Mucosa of rectum (tissue), 2 donors: Measurements from ENCODE around the gene COLEC11.
"Not testable (repeated sequence)": the region's sequence is repeated elsewhere in the genome, so short reads cannot be mapped to it uniquely, and the experiment has no call there.

ENCODE experiments used
- H3K27ac ChIP-seq, 2 donors: one replicate each; pipeline ENCODE4 v1.7.0; 2013; ENCODE audit warnings: inconsistent platforms in 2 of 2, low read depth in 2 of 2, low read length in 2 of 2
- H3K27me3 ChIP-seq, 2 donors: one replicate each; pipeline ENCODE4 v1.7.0; 2013; ENCODE audit warnings: low read length in 2 of 2; ENCODE audit not compliant: control insufficient read depth in 2 of 2, insufficient read depth in 2 of 2
- H3K36me3 ChIP-seq, 2 donors: one replicate each; pipeline ENCODE4 v1.7.0; 2013; ENCODE audit warnings: low read length in 2 of 2; ENCODE audit not compliant: control insufficient read depth in 2 of 2, insufficient read depth in 2 of 2
- H3K4me1 ChIP-seq, 2 donors: one replicate each; pipeline ENCODE4 v1.7.0; 2013; ENCODE audit warnings: low read length in 2 of 2, mild to moderate bottlenecking in 1 of 2; ENCODE audit not compliant: control insufficient read depth in 2 of 2, insufficient read depth in 2 of 2
- H3K4me3 ChIP-seq, 2 donors: one replicate each; pipeline ENCODE4 v1.7.0; 2013; ENCODE audit warnings: low read length in 2 of 2
- H3K9ac ChIP-seq, 2 donors: one replicate each; pipeline ENCODE4 v1.7.0; 2013; ENCODE audit warnings: low read length in 2 of 2, low read depth in 1 of 2, mild to moderate bottlenecking in 1 of 2
- H3K9me3 ChIP-seq, 2 donors: one replicate each; pipeline ENCODE4 v1.7.0; 2013; ENCODE audit warnings: low read length in 2 of 2; ENCODE audit not compliant: control insufficient read depth in 2 of 2
- donor health status: healthy.
- donor health status: Normal muscosa, but diverticular disease.

COLEC11 gene

DNA sequence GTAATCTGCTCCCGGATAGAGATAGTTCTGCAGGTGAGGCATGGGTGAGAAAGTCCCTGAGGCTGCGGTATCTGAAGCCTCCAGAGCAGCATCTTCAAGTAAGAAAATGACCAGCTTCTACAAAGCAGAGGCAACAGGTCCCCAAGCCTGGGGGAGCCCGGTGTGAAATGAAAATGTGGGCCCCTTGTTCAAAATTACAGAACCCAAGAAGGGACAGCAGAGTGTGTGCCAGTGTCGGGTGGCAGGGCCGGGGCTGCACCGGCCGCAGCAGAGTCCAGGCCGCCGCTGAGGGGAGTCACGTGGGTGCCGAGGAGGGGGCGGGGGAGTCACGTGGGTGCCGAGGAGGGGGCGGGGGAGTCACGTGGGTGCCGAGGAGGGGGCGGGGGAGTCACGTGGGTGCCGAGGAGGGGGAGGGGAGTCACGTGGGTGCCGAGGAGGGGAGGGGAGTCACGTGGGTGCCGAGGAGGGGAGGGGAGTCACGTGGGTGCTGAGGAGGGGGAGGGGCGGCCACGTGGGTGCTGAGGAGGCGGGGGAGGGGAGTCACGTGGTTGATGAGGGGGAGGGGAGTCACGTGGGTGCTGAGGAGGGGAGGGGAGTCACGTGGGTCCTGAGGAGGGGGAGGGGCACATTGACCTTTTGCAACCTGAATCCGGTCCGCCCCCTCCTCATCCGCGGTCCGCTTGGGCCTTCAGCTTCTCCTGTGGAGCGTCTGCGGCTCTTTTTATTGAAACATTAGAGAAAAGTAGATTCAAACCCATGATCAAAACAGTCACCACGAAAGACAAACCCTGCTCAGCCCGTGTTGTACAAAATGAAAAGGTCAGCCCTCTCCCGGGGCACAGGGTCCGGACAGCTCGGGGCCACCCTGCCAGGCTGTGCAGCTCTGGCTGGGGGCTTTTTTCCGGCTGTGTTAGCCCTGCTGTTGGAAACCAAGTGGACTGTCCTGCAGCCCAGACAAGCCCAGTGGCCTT is 10.4 kb downstream of the COLEC11 start:
- Histone ChIP-seq H3K9ac (no peak overlapping the region), H3K9me3 (no peaks in the 10 kb centered on the region), H3K36me3 (no peaks in the 10 kb centered on the region), H3K27ac (no peak overlapping the region), H3K27me3 (no peaks in the 10 kb centered on the region), H3K4me3 (no peak overlapping the region), H3K4me1 (no peaks in the 10 kb centered on the region)

DNA sequence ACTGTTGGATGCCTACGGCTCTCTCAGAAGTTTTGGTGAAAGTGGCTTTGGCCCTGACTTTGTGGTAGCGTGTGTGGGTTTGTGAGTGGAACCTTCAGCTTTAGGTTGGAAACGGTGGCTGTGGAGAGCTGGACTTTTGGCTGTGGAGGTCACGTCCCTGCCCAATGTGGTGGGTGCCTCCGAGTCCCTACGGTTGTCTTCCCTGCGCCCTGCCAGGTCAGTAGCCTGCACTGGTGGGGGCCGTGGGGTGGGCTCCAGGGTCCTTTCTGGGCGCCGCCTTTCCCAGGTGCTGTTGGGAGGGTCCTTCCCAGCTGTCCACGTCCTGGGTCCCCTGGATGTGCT is 11.1 kb downstream of the COLEC11 start:
- Histone ChIP-seq H3K36me3 (no peaks in the 10 kb centered on the region), H3K27me3 (no peaks in the 10 kb centered on the region), H3K27ac (no peak overlapping the region), H3K4me3 (no peak overlapping the region), H3K9ac (no peak overlapping the region), H3K9me3 (no peaks in the 10 kb centered on the region), H3K4me1 (no peaks in the 10 kb centered on the region)

DNA sequence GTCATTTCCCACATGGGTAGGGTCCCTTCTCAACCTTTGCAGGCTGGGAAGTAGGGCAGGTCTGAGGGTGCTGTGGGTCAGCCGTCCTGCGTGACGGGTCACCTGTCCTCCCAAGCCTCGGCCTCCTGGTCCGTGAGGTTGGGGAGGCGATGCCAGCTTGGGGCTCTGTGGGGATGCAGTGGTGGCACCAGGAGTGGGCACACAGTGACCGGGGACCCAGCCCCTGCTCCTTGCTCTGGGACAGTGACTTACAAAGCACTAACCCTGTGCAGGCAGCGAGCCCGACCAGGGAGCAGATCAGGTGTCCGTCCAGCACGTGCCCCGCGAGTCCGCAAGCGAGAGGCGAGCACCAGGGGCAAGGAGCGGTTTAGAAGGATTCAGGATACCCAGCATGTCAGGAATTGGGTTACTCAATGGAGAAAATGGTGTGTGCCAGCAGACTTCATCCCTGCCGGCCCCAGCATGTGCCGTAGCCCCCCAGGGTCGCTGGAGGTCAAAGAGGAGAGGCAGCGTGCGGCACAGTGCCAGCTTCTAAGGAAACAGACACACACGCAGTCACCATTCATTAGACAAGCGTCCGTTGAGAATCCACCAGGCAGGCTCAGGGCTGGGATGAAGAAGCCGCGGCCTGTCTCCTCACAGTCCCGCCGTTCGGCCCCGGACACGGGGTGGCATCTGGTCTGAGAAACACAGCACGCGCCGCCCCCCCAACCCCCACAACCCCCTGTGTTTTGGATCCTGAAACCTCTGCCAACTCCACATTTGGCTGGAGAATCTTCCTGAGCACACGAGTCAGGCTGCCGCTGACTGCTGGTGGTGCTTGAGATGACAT is 11.7 kb downstream of the COLEC11 start:
- no peak overlapping the region for H3K27ac ChIP-seq
- H3K4me3 ChIP-seq, result no peak overlapping the region
- no peak overlapping the region for H3K9ac ChIP-seq

DNA sequence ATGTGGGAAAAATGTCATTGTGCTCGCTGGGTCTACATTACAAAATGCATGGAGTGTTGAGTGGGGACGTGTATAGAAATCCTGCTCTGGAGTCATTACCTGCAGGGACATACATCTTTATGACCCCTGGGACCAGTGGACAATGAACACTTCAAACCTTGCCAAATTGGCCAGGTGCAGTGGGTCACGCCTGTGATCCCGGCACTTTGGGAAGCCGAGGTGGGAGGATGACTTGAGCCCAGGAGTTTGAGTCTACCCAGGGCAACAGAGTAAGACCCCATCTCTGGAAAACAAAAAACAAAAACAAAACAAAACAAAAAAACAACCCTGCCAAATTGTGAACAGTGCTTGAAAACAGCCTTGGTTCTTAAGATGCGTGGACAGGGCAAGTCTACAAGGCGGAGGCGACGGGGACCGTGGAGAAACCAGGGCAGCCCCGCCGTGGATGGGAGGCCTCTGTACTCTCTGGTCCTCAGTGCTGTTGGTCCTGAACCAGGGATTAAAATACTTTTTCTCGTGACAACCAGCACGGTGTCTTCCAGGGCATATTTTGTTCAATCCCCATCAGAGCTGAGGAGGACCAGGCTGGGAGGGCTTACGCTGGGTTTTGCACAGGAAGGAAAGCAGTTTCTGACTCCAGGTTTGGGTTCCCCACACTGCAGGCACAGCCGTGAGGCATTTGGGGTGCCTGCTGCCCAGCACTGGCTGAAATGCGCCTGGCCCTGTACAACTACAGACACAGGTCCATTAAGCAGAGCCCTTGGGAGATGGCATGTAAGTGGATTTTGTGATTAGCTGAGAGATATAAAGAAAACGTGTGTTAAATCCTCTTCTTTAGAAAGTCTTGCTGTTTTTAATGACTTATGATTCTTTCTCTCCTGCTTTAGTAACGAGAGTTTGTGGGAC is 13.7 kb downstream of the COLEC11 start:
- no peaks in the 10 kb centered on the region for H3K27me3 ChIP-seq
- no peaks in the 10 kb centered on the region for H3K4me1 ChIP-seq
- no peak overlapping the region for H3K27ac ChIP-seq
- no peaks in the 10 kb centered on the region for H3K36me3 ChIP-seq
- H3K9me3 ChIP-seq, result no peaks in the 10 kb centered on the region
- H3K4me3 ChIP-seq, result no peak overlapping the region
- no peak overlapping the region for H3K9ac ChIP-seq

More for the DNA sequence above, 11.7 kb downstream of the COLEC11 start:
- no peaks in the 10 kb centered on the region for H3K36me3 ChIP-seq
- H3K4me1 ChIP-seq, result no peaks in the 10 kb centered on the region
- no peaks in the 10 kb centered on the region for H3K9me3 ChIP-seq
- no peaks in the 10 kb centered on the region for H3K27me3 ChIP-seq

DNA sequence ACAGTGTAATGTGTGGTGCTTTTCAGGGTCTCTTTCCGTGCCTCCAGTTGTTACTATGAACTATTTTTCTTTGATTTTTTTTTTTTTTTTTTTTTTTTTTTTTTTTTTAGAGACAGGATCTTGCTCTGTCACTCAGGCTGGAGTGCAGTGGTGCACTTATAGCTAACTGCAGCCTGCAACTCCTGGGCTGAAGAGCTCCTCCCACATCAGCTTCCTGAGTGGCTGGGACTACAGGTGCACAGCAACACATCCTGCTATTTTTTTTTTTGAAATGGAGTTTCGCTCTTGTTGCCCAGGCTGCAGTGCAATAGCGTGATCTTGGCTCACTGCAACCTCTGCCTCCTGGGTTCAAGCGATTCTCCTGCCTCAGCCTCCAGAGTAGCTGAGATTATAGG is 14.4 kb downstream of the COLEC11 start:
- not testable (repeated sequence) for H3K27me3 ChIP-seq, H3K36me3 ChIP-seq, H3K9me3 ChIP-seq, H3K4me3 ChIP-seq, H3K27ac ChIP-seq, H3K4me1 ChIP-seq, H3K9ac ChIP-seq

DNA sequence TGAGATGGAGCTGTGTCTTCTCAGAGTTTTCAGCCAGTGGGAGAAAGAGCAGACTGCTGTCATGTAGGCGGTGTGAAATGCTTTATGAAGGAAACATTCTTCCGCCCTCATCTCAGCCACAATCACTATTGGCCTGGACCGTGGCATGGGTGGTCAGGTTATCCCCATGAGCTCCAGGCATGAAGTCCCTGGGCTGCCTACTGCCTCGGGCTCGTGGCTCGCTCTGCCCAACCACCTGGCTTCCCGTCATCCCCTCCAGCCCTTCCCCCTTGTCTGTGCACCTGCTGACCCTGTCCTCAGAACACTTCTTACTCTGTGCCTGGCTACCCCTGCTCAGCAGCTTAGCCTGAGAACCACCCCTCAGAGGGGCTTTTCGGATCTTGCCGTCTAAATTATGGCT is 15.5 kb downstream of the COLEC11 start:
- Histone ChIP-seq H3K27me3 (no peaks in the 10 kb centered on the region), H3K36me3 (no peaks in the 10 kb centered on the region), H3K4me3 (no peak overlapping the region), H3K4me1 (no peaks in the 10 kb centered on the region), H3K9ac (no peak overlapping the region), H3K9me3 (no peaks in the 10 kb centered on the region), H3K27ac (no peak overlapping the region)

DNA sequence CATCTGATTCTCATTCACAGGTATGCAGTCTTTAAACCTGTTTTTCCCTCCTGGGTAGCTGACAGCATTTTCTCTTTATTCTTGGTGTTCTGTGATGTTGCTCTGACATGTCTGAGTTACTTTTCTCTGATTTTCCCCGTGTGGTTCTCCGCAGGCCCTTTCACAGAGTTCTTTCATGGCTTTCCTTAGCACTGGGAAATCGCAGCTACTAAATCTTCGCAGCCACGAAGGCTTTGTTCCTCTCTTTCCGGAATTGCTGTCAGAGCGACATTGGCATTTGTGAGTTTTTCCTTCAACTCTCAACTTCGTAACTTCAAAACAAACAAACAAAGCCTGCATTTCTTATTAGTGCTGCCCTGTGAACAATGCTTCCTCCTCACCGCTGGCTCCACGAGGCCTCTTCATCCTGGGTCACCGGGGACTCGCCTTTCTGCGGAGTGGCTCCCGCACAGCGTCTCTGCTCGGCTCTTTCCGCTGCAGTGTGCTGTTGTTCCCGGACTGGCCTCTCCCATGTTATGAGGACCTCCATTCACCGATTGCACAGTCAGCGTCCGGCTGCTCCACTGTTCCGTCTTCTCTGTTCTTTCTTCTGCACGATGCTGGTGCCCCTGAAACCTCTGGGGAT is 16.1 kb downstream of the COLEC11 start:
- Histone ChIP-seq H3K9me3 (no peaks in the 10 kb centered on the region), H3K36me3 (no peaks in the 10 kb centered on the region), H3K4me3 (no peak overlapping the region), H3K9ac (no peak overlapping the region), H3K27ac (no peak overlapping the region), H3K4me1 (no peaks in the 10 kb centered on the region), H3K27me3 (no peaks in the 10 kb centered on the region)

DNA sequence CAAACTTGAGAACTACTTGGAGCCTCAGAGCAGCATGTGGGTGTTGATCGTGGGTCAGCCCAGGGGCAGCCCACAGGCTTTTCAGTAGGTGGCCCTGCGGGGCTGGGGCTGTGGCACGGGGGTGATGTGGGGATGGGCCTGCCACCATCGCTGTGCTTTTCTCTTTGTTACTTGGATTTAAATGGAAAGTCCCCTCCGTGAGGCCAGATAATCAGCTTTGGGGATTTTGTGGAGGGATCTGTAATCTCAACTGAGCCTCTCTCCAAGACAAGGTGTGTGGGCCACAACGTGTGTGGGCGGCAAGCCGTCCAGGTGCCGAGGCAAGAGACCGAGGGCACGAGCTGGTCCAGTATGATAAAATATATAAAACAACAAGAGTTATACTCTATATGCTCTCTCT is 16.7 kb downstream of the COLEC11 start:
- Histone ChIP-seq H3K27ac (no peak overlapping the region), H3K27me3 (no peaks in the 10 kb centered on the region), H3K9me3 (no peaks in the 10 kb centered on the region), H3K4me1 (no peaks in the 10 kb centered on the region), H3K36me3 (no peaks in the 10 kb centered on the region), H3K9ac (no peak overlapping the region), H3K4me3 (no peak overlapping the region)

DNA sequence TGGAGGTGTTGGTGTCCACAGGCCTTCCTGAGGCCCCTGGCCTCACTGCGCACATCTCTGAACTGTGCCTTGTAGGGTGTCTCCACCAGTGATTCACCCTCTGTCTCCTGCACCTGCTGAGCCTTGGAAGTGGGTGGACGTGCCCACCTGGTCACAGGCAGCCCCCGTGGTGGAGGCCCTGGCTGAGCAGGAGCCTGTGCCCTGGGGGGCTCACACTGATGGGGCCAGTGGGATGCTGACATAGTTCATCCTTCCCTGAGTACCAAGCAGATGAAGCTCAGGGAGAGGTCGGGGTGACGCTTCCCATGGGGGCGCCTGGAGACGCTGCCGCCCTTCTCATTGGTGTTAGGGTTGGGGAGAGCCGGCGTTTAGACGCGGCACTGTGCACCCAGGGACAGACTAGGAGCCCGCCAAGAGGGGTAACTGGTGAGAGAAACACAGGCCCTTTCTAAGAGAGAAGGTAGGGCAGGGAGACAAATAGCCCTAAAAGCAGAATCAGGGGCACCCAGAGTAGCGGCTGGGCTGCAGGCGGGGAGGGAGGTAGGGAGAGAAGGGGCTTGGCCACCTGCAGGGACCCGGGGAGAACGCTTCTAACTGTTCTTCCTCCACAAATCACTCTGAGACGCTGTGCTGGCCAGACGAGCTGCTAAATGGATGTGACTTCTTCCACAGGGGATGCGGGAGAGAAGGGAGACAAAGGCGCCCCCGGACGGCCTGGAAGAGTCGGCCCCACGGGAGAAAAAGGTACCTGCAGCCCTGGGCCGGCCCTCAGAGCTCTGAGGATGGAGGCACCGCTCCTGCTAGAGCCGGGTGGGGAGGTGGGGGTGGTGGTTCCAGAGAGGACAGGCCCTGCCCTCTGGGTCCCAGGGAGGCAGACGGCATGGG is 18.0 kb downstream of the COLEC11 start:
- Histone ChIP-seq H3K36me3 (no peaks in the 10 kb centered on the region), H3K9me3 (no peaks in the 10 kb centered on the region), H3K27ac (no peak overlapping the region), H3K4me1 (no peaks in the 10 kb centered on the region), H3K9ac (no peak overlapping the region), H3K4me3 (no peak overlapping the region), H3K27me3 (no peaks in the 10 kb centered on the region)
